Progenitor cell of endocrine pancreas (in vitro differentiated cells): Measurements from ENCODE around the gene C19orf12. TPM values are rescaled to one million over a fixed set of nuclear protein-coding genes. Genes with fewer than 3 reads are reported as not detected.
A peak's percentile ranks its signal among the peaks of the same experiment; 100 is the strongest.

Experiments
- DNase-seq: peaks from one replicate; pipeline ENCODE4 v3.0.0; 2021; ENCODE audit warnings: low spot score; ENCODE audit not compliant: unreplicated experiment
- H3K27ac Mint-ChIP-seq: 2 replicates; pipeline ENCODE4 v1.8.0; 2021; ENCODE audit warnings: mild to moderate bottlenecking, moderate library complexity, mixed read lengths
- H3K27me3 Mint-ChIP-seq: 2 replicates; pipeline ENCODE4 v1.8.0; 2021; ENCODE audit warnings: mixed read lengths
- H3K36me3 Mint-ChIP-seq: 2 replicates; pipeline ENCODE4 v1.8.0; 2022; ENCODE audit warnings: mixed read lengths; ENCODE audit not compliant: insufficient read depth
- H3K4me1 Mint-ChIP-seq: 2 replicates; pipeline ENCODE4 v1.8.0; 2021; ENCODE audit warnings: low read depth, mixed read lengths
- H3K4me3 Mint-ChIP-seq: 2 replicates; pipeline ENCODE4 v1.8.0; 2021; ENCODE audit warnings: low read depth, mild to moderate bottlenecking, moderate library complexity, mixed read lengths
- H3K9me3 Mint-ChIP-seq: 2 replicates; pipeline ENCODE4 v1.8.0; 2021; ENCODE audit warnings: low read depth, mixed read lengths
- total RNA-seq: library from RNA; stranded (reverse); gene quantifications from 2 replicates; pipeline ENCODE4 v1.2.1, GENCODE V29; 2021
- TF ChIP-seq, protein P1 (sequence below): fragments of 200-600 bp; sonication (generic); IDR thresholded peaks from one replicate; pipeline ENCODE4 v1.5.0; 2021; ENCODE audit warnings: antibody characterized with exemption, mild to moderate bottlenecking; ENCODE audit not compliant: unreplicated experiment

C19orf12 gene
- total RNA-seq, 1 donor from 2014 or later = 37.6 TPM

DNA sequence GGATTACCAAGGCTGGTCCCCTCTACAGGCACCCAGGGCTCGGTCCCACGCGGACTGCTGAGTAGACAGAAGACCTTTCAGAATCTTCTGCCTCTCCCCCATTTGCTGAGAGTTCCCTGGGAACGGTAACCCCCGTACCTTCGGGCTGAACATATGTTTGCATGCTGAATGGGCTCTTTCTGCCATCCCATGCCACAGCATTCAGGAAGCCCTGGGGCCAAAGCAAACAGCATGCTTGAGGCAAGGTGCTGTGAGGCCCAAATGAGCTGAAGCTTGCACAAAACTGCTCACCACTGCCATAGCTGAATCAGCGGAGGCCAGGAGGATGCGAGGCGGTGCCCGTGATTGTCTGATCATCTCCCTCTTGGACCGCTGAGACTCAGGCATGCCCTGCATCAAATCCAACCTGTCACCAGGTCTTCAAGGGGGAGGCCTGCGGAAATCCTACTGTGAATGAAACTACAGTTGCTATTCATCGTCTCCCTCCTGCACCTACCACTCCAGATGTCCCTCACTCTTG, 16.3 kb upstream of the C19orf12 start:
- Mint-ChIP-seq H3K4me1 (no peaks in the 10 kb centered on the region), H3K36me3 (no peaks in the 10 kb centered on the region), H3K9me3 (no peaks in the 10 kb centered on the region), H3K27ac (no peak overlapping the region), H3K4me3 (no peak overlapping the region), H3K27me3 (peaks cover 47% of the 10 kb centered on the region)
- TF ChIP-seq, protein P1, sequence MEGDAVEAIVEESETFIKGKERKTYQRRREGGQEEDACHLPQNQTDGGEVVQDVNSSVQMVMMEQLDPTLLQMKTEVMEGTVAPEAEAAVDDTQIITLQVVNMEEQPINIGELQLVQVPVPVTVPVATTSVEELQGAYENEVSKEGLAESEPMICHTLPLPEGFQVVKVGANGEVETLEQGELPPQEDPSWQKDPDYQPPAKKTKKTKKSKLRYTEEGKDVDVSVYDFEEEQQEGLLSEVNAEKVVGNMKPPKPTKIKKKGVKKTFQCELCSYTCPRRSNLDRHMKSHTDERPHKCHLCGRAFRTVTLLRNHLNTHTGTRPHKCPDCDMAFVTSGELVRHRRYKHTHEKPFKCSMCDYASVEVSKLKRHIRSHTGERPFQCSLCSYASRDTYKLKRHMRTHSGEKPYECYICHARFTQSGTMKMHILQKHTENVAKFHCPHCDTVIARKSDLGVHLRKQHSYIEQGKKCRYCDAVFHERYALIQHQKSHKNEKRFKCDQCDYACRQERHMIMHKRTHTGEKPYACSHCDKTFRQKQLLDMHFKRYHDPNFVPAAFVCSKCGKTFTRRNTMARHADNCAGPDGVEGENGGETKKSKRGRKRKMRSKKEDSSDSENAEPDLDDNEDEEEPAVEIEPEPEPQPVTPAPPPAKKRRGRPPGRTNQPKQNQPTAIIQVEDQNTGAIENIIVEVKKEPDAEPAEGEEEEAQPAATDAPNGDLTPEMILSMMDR = no peak
- DNase-seq = no peak

DNA sequence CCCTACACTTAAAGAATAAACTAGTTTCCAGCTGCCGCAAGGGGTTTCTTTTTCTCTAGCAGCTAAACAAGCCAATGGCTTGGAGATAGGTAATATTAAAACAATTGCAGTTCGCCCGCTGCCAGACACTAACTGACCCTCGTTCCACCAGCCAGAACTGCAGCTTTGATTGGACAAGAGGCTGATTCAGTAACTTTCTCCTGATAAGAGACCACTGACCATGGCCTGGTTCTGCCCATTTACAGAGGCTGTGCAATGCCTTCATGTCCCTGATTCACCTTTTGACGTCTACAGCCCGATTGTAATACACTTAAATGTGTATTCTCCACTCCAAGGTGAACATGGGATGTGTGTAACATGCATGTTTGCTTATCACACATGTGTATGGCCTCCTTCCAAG, 12.8 kb upstream of the C19orf12 start:
- Mint-ChIP-seq H3K27ac (no peak overlapping the region), H3K4me1 (peaks cover 8% of the 10 kb centered on the region), H3K36me3 (no peaks in the 10 kb centered on the region), H3K27me3 (peaks cover 40% of the 10 kb centered on the region), H3K9me3 (no peaks in the 10 kb centered on the region), H3K4me3 (no peak overlapping the region)
- TF ChIP-seq, protein P1 = no peak
- DNase-seq = no peak

DNA sequence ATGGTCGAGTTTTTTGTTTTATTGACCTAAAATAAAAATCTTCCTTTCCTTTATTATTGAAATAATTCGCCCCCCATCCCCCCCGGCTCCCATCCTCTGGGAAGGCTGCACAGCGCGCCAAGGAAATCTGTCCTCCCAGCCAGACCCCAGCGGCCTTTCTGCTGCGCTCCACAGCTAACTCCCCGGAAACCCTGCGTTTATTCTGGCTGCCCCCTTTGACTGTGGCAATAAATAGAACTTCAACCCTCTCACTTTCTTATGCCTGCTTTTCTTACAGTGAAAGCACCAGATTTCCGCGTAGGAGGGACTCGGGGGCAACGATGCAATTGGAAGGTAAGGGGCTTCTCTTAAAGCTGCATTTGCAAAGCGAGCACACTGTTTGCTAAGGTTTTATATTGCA, 9.7 kb upstream of the C19orf12 start:
- Mint-ChIP-seq H3K4me1 (peaks cover 8% of the 10 kb centered on the region), H3K4me3 (peak overlapping the region; percentile 42), H3K27ac (no peak overlapping the region), H3K27me3 (peaks cover 36% of the 10 kb centered on the region), H3K9me3 (no peaks in the 10 kb centered on the region), H3K36me3 (no peaks in the 10 kb centered on the region)
- TF ChIP-seq, protein P1 = no peak
- DNase-seq = no peak

DNA sequence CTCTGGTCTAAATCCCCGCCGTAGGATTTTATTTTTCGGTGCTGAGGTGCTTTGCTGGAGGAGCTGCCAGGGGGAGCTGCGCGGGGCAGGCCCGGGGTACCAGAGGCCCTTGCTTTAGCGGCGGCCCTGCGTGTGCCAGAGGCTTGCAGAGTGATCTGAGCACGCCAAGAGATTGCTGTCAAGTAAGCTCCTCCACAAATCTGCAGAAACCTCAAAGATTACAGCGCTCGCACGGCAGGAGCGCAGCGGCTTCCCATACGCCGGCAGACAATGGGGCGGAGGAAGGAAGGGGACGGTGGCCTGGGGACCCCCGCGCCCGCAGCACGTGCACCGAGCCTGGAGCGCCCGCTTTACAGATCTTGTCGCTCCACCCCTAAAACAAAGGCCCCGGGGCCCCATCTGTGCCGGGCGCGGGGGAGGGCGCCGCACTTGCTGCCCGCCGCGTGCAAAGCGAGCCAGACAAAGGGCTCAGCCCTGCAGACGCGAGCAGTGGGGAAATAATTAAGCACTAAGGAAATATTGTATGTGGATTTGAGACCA, 9.1 kb upstream of the C19orf12 start:
- H3K36me3 Mint-ChIP-seq = no peaks in the 10 kb centered on the region
- peaks cover 31% of the 10 kb centered on the region for H3K27me3 Mint-ChIP-seq
- peak overlapping the region; percentile 68 for H3K4me3 Mint-ChIP-seq
- peaks cover 8% of the 10 kb centered on the region for H3K4me1 Mint-ChIP-seq
- peak overlapping the region; percentile 27 for H3K27ac Mint-ChIP-seq
- no peak for DNase-seq
- H3K9me3 Mint-ChIP-seq = no peaks in the 10 kb centered on the region
- TF ChIP-seq, protein P1 = peak; percentile 30

DNA sequence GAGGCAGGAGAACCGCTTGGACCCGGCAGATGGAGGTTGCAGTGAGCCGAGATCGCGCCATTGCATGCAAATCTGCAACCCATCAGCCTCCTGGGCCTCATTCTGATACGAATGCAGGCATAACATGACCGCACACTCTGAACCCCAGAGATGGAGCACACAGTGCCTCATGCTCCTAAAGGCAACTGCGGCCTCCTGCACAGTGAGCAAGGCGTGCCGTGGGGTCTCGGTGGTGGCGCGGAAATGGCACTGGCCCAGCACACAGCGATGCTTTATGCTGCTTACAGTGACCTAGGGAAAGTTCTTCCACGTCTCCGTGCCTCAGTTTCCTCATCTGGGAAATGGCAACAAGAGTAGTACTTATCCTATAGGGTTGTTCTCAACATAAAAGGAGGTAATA, 2.0 kb upstream of the C19orf12 start:
- H3K27ac Mint-ChIP-seq = no peak overlapping the region
- TF ChIP-seq, protein P1 = no peak
- DNase-seq = no peak
- no peaks in the 10 kb centered on the region for H3K9me3 Mint-ChIP-seq
- peaks cover 33% of the 10 kb centered on the region for H3K4me1 Mint-ChIP-seq
- H3K36me3 Mint-ChIP-seq = no peaks in the 10 kb centered on the region
- no peak overlapping the region for H3K4me3 Mint-ChIP-seq
- peaks cover 5% of the 10 kb centered on the region for H3K27me3 Mint-ChIP-seq
